HepG2 (cell line): Measurements from ENCODE around the gene RRAS. TPM values are rescaled to one million over a fixed set of nuclear protein-coding genes. Genes with fewer than 3 reads are reported as not detected.
A peak's percentile ranks its signal among the peaks of the same experiment; 100 is the strongest.

Source experiments
- AKAP8 ChIP-seq: sonication (generic); formaldehyde crosslinking; IDR thresholded peaks from 2 replicates; pipeline ENCODE4 v1.5.1; 2020; ENCODE audit warnings: mild to moderate bottlenecking, missing genetic modification reagents
- ARNTL ChIP-seq: sonication (generic); formaldehyde crosslinking; IDR thresholded peaks from 2 replicates; pipeline ENCODE4 v1.4.0; 2020; ENCODE audit warnings: mild to moderate bottlenecking, missing genetic modification reagents
- ATF7-NPFF ChIP-seq: sonication (generic); formaldehyde crosslinking; IDR thresholded peaks from 2 replicates; pipeline ENCODE4 v1.8.1; 2023; ENCODE audit warnings: mild to moderate bottlenecking, low read depth, missing genetic modification reagents, moderate library complexity
- E2F1 ChIP-seq: sonication (generic); formaldehyde crosslinking; IDR thresholded peaks from 2 replicates; pipeline ENCODE4 v1.5.0; 2020; ENCODE audit warnings: missing genetic modification reagents
- IKZF1 ChIP-seq: fragments of 450-650 bp; IDR thresholded peaks from 2 replicates; pipeline ENCODE4 v1.7.1; 2016
- NR2C2 ChIP-seq: sonication (generic); formaldehyde crosslinking; IDR thresholded peaks from 2 replicates; pipeline ENCODE4 v1.4.0; 2020; ENCODE audit warnings: missing genetic modification reagents, mild to moderate bottlenecking, moderate library complexity, borderline replicate concordance
- PHF8 ChIP-seq: sonication (generic); formaldehyde crosslinking; IDR thresholded peaks from 2 replicates; pipeline ENCODE4 v1.5.0; 2020; ENCODE audit warnings: missing genetic modification reagents
- RXRA ChIP-seq: sonication (generic); formaldehyde crosslinking; IDR thresholded peaks from 2 replicates; pipeline ENCODE4 v1.5.1; 2020; ENCODE audit warnings: missing genetic modification reagents
- THAP11 ChIP-seq: IDR thresholded peaks from 2 replicates; pipeline ENCODE4 v1.6.1; 2016; ENCODE audit warnings: missing biosample characterization, missing genetic modification reagents
- USF2 ChIP-seq, 2 experiments: sonication (generic) in 1 of 2; formaldehyde crosslinking in 1 of 2; IDR thresholded peaks; 2 replicates each; pipeline versions ENCODE4 v1.5.1 to v1.6.1; 2011 to 2020; ENCODE audit warnings: borderline replicate concordance in 1 of 2, low read depth in 1 of 2, low read length in 1 of 2, mild to moderate bottlenecking in 1 of 2, missing genetic modification reagents in 1 of 2, moderate library complexity in 1 of 2
- ZBTB8A ChIP-seq: sonication (generic); formaldehyde crosslinking; IDR thresholded peaks from 2 replicates; pipeline ENCODE4 v1.4.0; 2020; ENCODE audit warnings: mild to moderate bottlenecking, low read depth, missing genetic modification reagents, borderline replicate concordance
- ZNF232 ChIP-seq: sonication (generic); formaldehyde crosslinking; IDR thresholded peaks from 2 replicates; pipeline ENCODE4 v1.4.0; 2020; ENCODE audit warnings: missing genetic modification reagents, borderline replicate concordance
- ZNF235 ChIP-seq: sonication (generic); formaldehyde crosslinking; IDR thresholded peaks from 2 replicates; pipeline ENCODE4 v1.8.1; 2023; ENCODE audit warnings: mild to moderate bottlenecking, missing genetic modification reagents, borderline replicate concordance
- ZNF678 ChIP-seq: sonication (generic); formaldehyde crosslinking; IDR thresholded peaks from 2 replicates; pipeline ENCODE4 v1.4.0; 2020; ENCODE audit warnings: mild to moderate bottlenecking, missing genetic modification reagents
- ZNF724P ChIP-seq: sonication (generic); formaldehyde crosslinking; IDR thresholded peaks from 2 replicates; pipeline ENCODE4 v1.8.0; 2022; ENCODE audit warnings: missing genetic modification reagents, borderline replicate concordance
- ZNF75D ChIP-seq: sonication (generic); formaldehyde crosslinking; IDR thresholded peaks from 2 replicates; pipeline ENCODE4 v1.8.1; 2023; ENCODE audit warnings: missing genetic modification reagents, mild to moderate bottlenecking, borderline replicate concordance
- polyA plus RNA-seq, 8 experiments: library from polyadenylated mRNA; depleted of rRNA in 3 of 8; stranded (reverse) in 7 of 8; unstranded in 1 of 8; fragments of >200 nt; fragmentation: Illumina TruSeq in 4 of 8; extraction: Trizol in 4 of 8; gene quantifications; 2 replicates each; pipeline versions ENCODE4 v1.2.1 to v1.2.3, GENCODE V29; 2011 to 2016; ENCODE audit warnings: low read depth in 4 of 8, missing spikeins in 1 of 8, mixed read lengths in 1 of 8; ENCODE audit not compliant: insufficient read depth in 1 of 8
- total RNA-seq, 5 experiments: library from RNA; depleted of rRNA; stranded (reverse); fragments of >200 nt; fragmentation: Illumina TruSeq; extraction: Trizol; gene quantifications; 2 replicates each; pipeline ENCODE4 v1.2.3, GENCODE V29; 2016; ENCODE audit warnings: low read depth in 1 of 5
- TF ChIP-seq, protein P1 (sequence below): sonication (generic); formaldehyde crosslinking; conservative IDR thresholded peaks from 2 replicates; pipeline ENCODE4 v1.8.1; 2023; ENCODE audit warnings: missing genetic modification reagents
- TF ChIP-seq, protein P2 (sequence below): sonication (generic); formaldehyde crosslinking; IDR thresholded peaks from 2 replicates; pipeline ENCODE4 v1.5.0; 2020; ENCODE audit warnings: missing genetic modification reagents
- TF ChIP-seq, protein P3 (sequence below): sonication (generic); formaldehyde crosslinking; IDR thresholded peaks from 2 replicates; pipeline ENCODE4 v1.4.0; 2020; ENCODE audit warnings: mild to moderate bottlenecking, missing genetic modification reagents

Gene RRAS
- total and polyA plus RNA-seq, 2 of the 13 experiments (the other 11 are each of a cell fraction or from before 2014, with no cell fraction given) = 1.5 to 12.0 TPM

GRCh38 chr19:49677231-49677900, 37.4 kb upstream of the RRAS start, which contains the start of gene PRMT1 (continued):
- TF ChIP-seq, protein P1, sequence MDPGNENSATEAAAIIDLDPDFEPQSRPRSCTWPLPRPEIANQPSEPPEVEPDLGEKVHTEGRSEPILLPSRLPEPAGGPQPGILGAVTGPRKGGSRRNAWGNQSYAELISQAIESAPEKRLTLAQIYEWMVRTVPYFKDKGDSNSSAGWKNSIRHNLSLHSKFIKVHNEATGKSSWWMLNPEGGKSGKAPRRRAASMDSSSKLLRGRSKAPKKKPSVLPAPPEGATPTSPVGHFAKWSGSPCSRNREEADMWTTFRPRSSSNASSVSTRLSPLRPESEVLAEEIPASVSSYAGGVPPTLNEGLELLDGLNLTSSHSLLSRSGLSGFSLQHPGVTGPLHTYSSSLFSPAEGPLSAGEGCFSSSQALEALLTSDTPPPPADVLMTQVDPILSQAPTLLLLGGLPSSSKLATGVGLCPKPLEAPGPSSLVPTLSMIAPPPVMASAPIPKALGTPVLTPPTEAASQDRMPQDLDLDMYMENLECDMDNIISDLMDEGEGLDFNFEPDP (CRISPR knock-in tag) = no peak
- peak; percentile 82 for TF ChIP-seq PHF8 (CRISPR knock-in tag)
- TF ChIP-seq, protein P2, sequence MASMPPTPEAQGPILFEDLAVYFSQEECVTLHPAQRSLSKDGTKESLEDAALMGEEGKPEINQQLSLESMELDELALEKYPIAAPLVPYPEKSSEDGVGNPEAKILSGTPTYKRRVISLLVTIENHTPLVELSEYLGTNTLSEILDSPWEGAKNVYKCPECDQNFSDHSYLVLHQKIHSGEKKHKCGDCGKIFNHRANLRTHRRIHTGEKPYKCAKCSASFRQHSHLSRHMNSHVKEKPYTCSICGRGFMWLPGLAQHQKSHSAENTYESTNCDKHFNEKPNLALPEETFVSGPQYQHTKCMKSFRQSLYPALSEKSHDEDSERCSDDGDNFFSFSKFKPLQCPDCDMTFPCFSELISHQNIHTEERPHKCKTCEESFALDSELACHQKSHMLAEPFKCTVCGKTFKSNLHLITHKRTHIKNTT = no peak
- TF ChIP-seq ZNF724P (CRISPR knock-in tag) = 0 out of 2 replicates have a peak, but pooled peaks have one; percentile 83
- TF ChIP-seq IKZF1 = no peak
- TF ChIP-seq ARNTL = peak; percentile 90
- 0 out of 2 replicates have a peak, but pooled peaks have one; percentile 46 for TF ChIP-seq ZNF232 (CRISPR knock-in tag)
- no peak for TF ChIP-seq ZNF75D
- peak; percentile 54 for TF ChIP-seq THAP11 (CRISPR knock-in tag)
- peak; percentile 49; the same call in 1 of the 2 replicates for TF ChIP-seq E2F1 (CRISPR knock-in tag)
- peak; percentile 80; the same call in 1 of the 2 replicates for TF ChIP-seq ZNF235 (CRISPR knock-in tag)
- TF ChIP-seq AKAP8 (CRISPR knock-in tag) = 0 out of 2 replicates have a peak, but pooled peaks have one; percentile 7
- TF ChIP-seq RXRA (CRISPR knock-in tag) = 0 out of 2 replicates have a peak, but pooled peaks have one; percentile 30
- TF ChIP-seq ZBTB8A (CRISPR knock-in tag) = no peak; the same call in 1 of the 2 replicates
- peak; percentile 83 for TF ChIP-seq ATF7-NPFF
- TF ChIP-seq ZNF678 (CRISPR knock-in tag) = peak; percentile 85; the same call in 1 of the 2 replicates
- TF ChIP-seq, protein P3, sequence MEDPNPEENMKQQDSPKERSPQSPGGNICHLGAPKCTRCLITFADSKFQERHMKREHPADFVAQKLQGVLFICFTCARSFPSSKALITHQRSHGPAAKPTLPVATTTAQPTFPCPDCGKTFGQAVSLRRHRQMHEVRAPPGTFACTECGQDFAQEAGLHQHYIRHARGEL (CRISPR knock-in tag) = no peak
- TF ChIP-seq NR2C2 (CRISPR knock-in tag) = peak; percentile 3; the same call in 1 of the 2 replicates
- TF ChIP-seq USF2 (IDR thresholded peaks at IDR 0.05; ENCODE audit: low read depth, low read length) = 0 out of 2 replicates have a peak, but pooled peaks have one; percentile 1
- 0 out of 2 replicates have a peak, but pooled peaks have one; percentile 39 for TF ChIP-seq USF2 (CRISPR knock-in tag; IDR thresholded peaks at IDR 0.05; ENCODE audit: borderline replicate concordance)
